ENCODE measurements around the gene KIAA0825.
A peak's percentile ranks its signal among the peaks of the same experiment; 100 is the strongest.
"Not testable (repeated sequence)": the region's sequence is repeated elsewhere in the genome, so short reads cannot be mapped to it uniquely, and the experiment has no call there.

Gene KIAA0825

GRCh38 chr5:94174748-94175411, 443.5 kb downstream of the KIAA0825 start:
- peak; percentile 19 for DNase-seq (ENCODE audit: low read depth)

DNA sequence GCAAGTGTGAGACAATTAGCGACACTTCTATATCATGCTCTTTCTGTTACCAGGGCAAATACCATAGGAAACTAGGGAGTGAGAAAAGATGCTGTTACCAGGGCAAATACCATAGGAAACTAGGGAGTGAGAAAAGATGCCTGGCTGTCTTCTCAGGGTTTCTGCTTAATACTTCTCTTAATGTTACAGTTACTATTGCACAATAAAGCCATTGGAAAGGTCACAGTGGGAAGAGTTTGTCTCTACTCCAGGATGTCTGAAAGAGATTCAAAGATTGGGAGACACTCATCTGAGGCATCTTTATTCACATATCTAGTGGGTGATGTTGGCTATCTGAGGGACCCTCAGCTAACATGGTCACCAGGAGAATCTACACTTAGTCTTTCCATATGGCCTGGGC, 445.3 kb downstream of the KIAA0825 start:
- no peak for DNase-seq (ENCODE audit: low read depth)

DNA sequence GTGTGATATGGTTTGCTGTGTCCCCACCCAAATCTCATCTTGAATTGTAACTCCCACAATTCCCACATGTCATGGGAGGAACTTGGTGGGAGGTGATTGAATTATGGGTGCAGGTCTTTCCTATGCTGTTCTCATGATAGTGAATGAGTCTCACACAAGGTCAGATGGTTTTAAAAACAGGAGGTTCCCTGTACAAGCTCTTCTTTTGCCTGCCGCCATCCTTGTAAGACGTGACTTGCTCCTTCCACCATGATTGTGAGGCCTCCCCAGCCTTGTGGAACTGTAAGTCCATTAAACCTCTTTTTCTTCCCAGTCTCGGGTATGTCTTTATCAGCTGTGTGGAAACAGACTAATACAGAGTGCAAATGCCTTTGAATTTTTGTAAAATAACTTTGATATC, 447.3 kb downstream of the KIAA0825 start:
- not testable (repeated sequence) for DNase-seq (ENCODE audit: low read depth)

DNA sequence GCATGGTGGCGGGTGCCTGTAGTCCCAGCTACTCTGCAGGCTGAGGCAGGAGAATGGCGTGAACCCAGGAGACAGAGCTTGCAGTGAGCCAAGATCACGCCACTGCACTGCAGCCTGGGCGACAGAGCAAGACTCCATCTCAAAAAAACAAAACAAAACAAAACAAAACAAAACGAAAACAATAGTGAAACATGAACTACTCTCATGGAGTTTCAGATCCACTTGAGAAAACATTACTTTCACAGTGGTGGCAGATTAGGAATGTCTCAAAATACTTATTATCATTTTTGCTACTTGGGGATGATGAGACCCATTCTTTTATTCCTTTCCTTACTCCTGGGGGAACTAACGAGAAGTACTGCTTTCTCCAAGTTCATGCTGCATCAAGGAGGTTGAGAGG, 448.2 kb downstream of the KIAA0825 start:
- DNase-seq (ENCODE audit: low read depth) = not testable (repeated sequence)

GRCh38 chr5:94168151-94168550, 450.3 kb downstream of the KIAA0825 start:
- no peak for DNase-seq (ENCODE audit: low read depth)

DNA sequence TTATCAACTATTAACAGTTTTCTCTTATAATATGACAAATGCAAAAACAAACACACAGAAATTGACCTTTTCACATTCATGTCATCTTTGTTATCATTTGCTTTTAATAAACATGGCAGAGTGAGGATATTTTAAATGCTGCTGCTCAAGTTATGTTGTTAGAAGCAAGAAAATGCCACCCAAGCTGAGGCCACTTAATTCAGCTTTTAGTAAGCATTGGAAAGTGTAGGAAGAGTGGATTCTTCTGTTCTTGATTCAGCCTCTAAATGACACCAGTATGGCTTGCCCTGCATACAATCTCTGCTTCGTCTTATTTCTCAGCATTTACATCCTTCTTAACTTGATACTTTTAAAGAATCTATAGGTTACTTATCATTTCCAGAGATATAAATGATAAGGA, 456.6 kb downstream of the KIAA0825 start:
- DNase-seq (ENCODE audit: low read depth) = no peak

GRCh38 chr5:94159144-94159543, 459.3 kb downstream of the KIAA0825 start:
- no peak for DNase-seq (ENCODE audit: low read depth)

DNA sequence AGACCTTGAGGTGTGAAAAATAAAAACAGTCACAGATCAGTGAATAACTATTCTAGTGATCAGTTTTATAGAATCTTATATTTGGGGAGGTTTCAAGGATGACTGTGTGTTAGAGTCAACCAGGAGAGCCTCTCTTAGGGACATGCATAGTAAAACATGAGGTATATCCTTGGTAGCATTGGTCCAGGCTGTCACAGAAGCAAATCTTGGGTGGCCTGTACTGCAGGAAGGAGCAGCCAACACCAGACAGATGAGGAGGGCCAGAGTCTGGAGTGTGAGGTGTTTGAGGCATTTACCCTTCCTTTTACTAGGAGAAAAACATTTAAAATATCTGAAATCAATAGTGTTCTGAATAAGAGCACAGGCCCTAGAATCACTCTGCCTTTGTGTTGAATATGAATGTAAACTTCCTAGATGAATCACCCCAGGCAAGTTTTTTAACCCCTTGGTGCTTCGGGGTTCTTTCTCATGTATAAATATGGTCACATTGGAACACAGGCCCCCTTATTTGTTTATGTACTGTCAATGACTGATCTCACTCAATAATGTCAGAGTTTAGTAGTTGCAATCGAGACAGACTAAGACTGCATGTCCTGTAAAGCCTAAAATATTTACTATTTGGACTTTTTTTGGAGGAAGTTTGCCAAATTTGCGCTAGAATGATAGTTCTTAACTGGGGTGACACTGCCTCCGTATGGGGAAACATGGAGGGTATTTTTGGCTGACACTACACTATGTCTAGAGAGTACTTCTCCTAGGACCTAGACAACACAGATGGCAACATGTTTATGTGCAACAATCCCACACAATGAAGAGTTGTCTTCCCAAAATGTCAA, 460.5 kb downstream of the KIAA0825 start:
- DNase-seq (ENCODE audit: low read depth) = no peak

GRCh38 chr5:94154672-94155071, 463.7 kb downstream of the KIAA0825 start:
- DNase-seq (ENCODE audit: low read depth) = no peak

DNA sequence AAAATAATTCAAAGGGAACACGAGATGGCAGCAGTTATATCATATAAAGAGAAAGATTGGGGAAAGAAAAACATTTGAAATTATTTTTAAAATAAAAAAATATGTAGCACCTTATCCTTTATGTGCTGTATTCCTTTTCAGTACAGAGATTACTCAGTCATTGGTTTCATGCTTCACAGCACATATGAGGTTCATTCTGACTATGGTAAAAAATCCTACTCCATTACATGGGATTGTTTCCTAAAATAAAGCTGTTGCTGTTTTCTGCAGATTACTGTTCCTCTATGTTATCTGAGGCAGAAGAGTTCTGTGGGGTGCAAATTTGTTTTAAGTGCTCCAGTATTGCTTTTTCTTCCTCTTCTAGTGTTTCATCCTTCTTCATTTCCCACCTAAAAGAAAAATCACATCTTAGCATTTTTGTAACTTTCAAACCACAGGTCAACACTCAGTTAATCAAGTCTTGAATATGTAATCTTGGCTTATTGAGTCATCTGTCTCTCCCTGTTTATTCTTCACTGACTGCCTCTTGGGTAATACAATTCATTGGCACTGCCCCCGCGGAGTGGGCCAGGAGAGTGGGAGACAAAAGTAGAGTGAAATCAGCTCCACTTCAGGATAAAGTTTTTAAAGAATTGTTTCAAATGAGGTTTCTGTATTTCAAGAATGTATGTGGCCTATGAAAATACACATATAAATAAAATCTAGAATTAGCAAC, 464.5 kb downstream of the KIAA0825 start:
- no peak for DNase-seq (ENCODE audit: low read depth)

DNA sequence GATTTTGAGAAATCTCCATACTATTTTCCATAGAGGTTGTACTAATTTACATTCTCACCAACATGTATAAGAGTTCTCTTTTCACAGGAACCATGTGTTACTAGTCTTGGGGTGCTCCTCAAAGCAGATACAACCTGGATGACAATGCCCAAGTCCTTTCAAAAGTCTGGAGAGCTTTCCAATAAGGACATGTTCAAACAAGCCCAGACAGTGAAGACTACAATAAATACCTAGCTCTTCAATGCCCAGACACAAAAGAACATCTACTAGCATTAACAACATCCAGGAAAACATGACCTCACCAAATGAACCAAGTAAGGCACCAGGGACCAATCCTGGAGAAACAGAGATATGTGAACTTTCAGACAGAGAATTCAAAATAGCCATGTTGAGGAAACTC, 474.8 kb downstream of the KIAA0825 start:
- DNase-seq (ENCODE audit: low read depth) = not testable (repeated sequence)

- no peak for DNase-seq (ENCODE audit: low read depth)
These were observed 478.1 kb downstream of the KIAA0825 start for GRCh38 chr5:94140300-94140699.

DNA sequence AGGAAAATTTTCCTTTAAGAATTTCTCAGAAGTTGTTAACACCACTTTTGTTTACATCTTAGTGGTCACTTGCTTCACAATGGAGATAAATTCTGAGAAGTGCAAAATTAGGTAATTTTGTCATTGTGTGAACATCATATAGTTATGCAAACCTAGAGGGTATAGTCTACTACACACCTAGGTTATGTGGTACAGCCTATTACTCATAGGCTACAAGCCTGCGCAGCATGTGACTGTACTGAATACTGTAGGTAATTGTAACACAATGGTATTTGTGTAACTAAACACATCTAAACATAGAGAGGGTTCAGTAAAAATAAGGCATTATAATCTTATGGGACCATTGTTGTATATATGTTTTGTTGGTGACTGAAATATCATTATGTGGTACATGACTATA, 488.3 kb downstream of the KIAA0825 start:
- no peak for DNase-seq (ENCODE audit: low read depth)

GRCh38 chr5:94125107-94125506, 493.3 kb downstream of the KIAA0825 start:
- no peak for DNase-seq (ENCODE audit: low read depth)

GRCh38 chr5:94116317-94116716, 502.1 kb downstream of the KIAA0825 start:
- DNase-seq (ENCODE audit: low read depth) = not testable (repeated sequence)

GRCh38 chr5:94113087-94113486, 505.3 kb downstream of the KIAA0825 start:
- no peak for DNase-seq (ENCODE audit: low read depth)

DNA sequence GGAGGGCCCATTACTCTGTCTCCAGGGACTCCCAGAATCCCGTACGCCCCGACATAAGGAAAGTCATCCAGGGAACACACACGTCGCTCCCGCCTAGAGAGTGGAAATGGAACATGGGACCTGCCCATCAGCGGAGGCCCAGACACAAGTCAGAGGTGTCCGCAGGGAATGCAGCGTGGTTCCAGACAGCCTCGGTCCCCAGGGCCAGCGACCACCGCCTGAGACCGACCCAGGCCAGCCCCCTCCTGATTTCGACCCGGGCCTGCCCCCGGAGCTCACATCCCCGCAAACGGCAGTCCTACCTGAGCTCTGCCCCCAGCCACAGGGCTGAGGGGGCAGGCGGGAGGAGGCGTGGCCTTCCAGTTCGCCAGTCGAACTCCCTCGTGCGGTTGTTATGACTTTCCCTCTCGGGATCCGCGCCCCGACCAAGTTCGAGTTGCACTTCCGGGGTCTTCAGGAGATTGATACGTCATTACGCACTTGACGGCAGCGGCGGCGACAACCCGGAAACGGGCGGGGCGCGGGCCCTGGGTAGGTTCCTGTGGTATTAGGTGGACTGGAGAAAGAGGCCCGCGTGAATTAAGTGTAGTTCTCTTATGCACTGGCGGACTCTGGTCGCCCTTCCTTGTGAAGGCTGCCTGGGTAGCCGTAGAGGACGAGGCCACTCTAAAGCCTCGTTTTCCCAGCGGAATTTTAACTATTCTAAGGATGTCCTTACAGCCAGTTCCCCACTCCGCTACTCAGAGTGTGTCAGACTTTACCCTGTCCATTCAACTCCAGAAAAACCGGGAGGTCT, 507.0 kb downstream of the KIAA0825 start:
- peak; percentile 82 for DNase-seq (ENCODE audit: low read depth)

DNA sequence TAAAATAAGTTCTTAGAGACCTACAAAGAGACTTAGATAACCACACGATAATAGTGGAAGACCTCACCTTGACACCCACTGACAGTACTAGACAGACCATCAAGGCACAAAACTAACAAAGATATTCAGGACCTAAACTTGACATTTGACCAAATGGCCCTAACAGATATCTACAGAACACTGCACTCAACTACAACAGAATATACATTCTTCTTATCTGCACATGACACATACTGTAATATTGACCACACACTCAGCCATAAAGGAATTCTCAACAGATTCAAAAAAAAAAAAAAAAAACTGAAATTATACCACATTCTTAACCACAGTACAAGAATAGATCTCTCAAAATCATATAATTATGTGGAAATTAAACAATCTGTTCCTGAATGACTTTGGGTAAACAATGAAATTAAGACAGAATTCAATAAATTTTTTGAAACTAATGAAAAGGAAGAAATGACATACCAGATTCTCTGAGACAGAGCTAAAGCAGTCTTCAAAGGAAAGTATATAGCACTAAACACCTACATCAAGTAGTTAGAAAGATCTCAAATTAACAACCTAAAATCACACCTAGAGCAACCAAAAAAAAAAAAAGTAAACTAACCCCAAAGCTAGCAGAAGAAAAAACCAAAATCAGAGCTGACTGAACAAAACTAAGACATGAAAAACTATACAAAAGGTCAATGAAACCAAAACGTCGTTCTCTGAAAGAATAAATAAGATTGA, 514.7 kb downstream of the KIAA0825 start:
- DNase-seq (ENCODE audit: low read depth) = no peak
